Hepatocyte (in vitro differentiated cells): Measurements from ENCODE around the gene TMEM218.

ENCODE experiments used
- CTCF ChIP-seq: fragments of 200-600 bp; sonication (generic); IDR thresholded peaks from 2 replicates; pipeline ENCODE4 v1.5.1; 2016; ENCODE audit warnings: antibody characterized with exemption, mild to moderate bottlenecking; ENCODE audit not compliant: poor library complexity
- EZH2 ChIP-seq: fragments of 200-600 bp; sonication (generic); IDR thresholded peaks from 2 replicates; pipeline ENCODE4 v1.6.1; 2016; ENCODE audit warnings: antibody characterized with exemption, mild to moderate bottlenecking, borderline replicate concordance
- EZH2phosphoT487 ChIP-seq: fragments of 200-600 bp; sonication (generic); IDR thresholded peaks from one replicate; pipeline ENCODE4 v1.6.1; 2018; ENCODE audit warnings: antibody characterized with exemption, mild to moderate bottlenecking, low read depth, moderate library complexity; ENCODE audit not compliant: unreplicated experiment, severe bottlenecking

GRCh38 chr11:125068368-125068767 is 43.1 kb downstream of the TMEM218 start:
- TF ChIP-seq CTCF: no peak
- TF ChIP-seq EZH2: no peak
- TF ChIP-seq EZH2phosphoT487: no peak
